ENCODE results near the gene FGF1.

FGF1 gene

DNA sequence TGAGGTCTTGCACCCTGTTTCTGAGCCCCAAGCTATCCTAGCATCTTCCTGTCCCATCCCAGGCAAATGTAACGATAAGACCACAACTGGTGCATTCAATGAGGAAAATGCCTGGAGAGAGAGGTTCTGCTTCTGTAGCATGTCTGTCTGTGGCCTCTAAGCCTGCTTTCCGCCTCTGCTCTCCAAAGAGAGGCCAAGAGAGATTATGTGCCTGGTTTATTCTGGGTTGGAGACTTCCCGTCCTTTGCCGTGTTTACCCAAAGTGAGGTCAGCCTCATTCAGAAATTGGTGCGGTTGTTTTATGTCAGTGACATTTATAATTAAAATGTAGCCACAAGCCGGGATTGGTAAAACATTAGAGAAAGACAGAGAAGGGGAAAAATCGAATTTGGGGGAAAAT lies 77.8 kb downstream of the FGF1 start:
- DNase-seq, result no peak

DNA sequence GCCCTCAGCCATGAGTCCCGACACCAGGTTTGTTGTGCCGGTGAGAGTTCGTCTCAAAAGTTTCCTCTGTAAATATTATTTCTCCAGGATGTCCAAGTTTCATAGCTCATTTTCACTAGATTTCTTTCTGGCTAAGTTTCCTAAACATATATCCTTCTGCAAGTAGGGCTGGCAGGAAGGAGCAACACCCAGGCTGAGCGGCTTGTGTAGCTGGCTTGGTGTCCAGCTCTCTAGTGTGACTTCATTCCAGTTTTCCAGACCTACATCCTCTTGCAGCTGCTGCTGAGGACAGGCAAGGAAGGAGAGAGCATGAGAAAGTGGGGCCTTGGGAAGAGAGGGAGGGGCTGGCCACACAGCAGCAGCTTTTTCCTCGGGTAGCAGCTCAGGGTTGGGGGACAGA lies 80.3 kb downstream of the FGF1 start:
- DNase-seq, result no peak

- DNase-seq, result no peak
Observed at GRCh38 chr5:142602720-142603245, 83.1 kb downstream of the FGF1 start.

GRCh38 chr5:142601432-142601831 lies 84.5 kb downstream of the FGF1 start:
- DNase-seq, result no peak

DNA sequence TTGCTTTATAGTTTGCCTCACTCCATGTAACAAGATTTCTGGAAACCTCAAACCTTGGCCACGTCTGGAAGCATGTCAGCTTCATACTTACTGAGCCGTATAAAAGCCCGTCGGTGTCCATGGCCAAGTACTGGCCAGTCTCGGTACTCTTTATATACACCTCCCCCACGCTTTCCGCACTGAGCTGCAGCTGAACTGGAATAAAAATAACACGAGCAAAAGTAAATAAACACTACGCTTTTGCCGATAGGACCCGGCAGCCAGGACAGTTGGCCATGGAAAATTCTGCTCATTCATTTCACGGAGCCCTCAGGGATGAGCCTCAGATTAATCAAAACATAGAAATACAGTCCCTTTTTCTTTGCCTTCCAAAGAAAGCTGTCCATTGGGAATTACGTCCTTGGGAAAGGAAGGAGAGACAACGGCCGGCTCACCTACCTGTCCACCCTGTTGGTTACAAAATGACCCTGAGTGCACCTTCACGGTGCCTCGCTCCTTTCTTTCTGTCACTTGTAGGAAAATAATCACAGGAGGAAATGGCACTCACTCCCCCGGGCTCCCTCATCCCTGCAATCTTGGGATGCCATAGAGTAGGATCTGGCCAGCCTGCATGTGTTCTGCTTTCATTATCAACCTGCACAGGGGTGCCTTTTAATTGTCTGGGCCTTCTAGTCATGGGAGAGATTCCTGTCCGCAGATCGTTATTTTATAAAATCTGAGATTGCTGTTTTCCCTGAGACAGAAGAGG lies 85.1 kb downstream of the FGF1 start:
- no peak for DNase-seq

GRCh38 chr5:142600092-142600491 lies 85.8 kb downstream of the FGF1 start:
- no peak for DNase-seq

DNA sequence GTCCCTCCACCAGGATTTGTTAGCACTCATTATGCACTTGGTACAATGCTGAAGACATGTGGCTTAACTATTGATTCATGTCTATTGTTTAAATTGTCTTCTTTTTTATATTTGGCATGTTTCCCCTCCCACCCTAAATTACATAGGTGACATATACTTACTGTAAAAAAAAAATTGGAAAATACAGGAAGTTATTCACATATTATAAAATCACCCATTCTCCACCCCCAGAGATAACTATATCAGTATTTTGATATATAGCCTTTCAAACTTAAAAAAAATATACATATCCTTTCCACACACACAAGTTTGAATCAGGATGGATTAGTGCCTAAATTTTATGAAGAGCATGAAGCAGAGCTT lies 87.6 kb downstream of the FGF1 start:
- no peak for DNase-seq

DNA sequence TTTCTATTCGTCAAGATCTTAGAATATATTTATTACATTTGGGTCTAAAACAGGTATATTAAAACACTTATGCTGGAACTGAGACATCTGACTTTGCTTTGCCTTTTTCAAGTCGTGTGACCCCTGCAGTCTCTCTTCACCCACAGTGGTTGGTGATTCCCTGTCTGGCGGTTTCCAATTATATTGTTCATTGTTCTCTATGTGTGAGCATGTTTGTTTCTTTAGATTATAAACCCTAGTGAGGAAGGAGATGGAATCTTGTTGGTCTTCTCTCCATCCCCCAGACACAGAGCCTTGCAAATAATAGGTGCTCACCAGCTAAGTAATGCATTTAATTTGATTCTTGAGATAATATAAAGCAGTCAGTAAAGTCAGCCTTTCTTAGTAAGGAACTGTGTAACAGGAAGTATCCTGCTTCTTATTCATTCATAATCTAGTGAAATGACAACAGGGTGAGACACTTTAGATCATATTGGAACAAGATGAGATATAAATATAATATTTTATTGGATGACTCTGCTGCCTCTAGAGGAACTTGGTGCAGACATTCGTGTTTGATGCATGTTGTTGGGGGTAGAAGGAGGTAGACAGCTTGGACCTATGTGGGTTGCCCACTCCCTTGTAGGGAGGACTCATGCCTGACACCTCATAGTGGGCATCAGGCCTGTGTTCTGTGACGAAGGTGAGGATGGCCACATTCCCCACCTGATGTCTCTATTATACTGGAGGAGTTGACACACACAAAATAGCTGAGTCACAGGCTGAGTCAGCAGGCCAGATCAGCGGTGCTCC lies 88.1 kb downstream of the FGF1 start:
- no peak for DNase-seq

DNA sequence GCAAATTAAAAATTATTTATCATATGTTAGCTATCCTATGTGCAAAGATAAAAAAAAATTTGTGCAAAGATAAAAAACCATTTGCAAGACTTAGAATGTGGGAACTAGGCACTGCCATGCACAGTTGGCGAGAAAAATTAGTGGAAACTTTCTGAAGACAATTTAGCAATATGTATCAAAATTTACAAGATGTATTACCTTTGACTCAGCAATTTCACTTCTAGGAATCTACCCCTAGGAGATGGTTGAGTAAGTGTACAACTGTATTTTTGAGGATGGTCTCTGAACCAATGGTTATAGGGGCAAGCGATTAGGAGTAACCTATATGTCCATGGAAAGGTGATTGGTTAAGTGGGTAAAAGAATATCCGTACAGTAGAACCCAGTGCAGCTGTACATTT lies 88.9 kb downstream of the FGF1 start:
- DNase-seq, result no peak

GRCh38 chr5:142592365-142592764 lies 93.5 kb downstream of the FGF1 start:
- DNase-seq, result no peak

DNA sequence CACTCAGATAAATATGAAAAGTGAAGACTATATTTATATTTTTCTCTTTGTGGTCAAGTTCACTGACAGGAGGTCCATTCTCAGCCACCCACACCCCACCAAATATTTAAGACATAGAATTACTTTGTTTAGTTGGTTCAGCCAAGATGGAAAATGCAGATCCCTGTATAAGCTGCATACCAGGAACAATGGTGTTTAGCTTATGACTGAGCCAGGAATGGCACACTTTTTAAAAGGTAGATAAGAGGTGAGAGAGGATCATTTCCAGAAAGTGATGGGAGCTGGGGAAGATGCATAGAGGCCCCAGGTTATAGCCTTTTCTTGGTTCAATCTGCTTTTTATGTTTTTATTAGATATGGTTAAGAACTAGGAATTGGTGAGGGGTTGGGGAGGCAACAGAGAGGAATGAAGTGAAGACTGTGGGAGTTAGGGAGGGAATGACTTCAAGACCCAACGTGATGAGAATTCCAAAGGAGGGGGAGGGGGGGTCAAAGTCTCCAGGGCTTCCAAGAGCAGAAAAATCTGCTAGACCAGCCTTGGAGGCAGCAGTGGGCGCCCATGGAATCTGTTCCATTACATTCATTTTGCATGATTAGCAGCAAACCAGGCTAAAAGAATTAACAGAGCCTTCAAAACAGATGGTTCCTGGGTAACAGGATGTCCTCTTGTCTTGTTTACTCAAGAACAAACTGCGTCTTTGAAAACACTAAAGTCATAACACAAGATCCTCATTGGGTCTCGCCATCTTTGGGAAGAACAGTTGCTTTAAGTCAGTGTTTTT lies 95.2 kb downstream of the FGF1 start:
- no peak for DNase-seq

- no peak for DNase-seq
Observed at GRCh38 chr5:142589720-142590119, 96.2 kb downstream of the FGF1 start.

DNA sequence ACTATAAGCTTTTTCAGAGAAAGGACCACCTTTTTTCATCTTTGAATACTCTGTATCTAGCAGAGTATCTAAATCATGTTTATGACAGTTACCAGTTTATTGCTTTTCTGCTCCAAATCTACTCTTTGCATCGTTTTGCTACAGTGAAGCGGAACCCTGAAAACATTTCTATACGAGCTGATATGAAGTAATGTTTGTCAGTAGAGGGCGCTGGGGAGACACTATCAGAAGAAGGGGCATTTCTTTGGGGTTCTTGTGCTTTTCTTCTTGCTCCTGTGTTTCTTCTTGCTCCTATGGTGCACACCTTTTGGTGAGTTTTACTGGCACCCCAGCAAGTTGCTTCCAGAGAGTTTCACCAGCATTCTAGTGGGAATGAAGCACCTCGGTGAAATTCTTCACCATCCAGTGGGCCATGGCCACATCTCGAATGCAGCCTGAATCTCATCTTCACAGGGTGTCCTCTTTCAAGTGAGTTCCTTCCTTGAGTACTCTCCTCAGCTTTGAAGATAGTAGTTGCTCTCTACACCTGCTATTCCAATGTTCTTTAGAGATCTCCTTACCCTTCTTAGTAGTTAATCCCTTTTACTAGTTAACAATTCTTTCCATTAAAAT lies 98.4 kb downstream of the FGF1 start:
- DNase-seq, result no peak

- no peak for DNase-seq
Observed at GRCh38 chr5:142586552-142586951, 99.3 kb downstream of the FGF1 start.

DNA sequence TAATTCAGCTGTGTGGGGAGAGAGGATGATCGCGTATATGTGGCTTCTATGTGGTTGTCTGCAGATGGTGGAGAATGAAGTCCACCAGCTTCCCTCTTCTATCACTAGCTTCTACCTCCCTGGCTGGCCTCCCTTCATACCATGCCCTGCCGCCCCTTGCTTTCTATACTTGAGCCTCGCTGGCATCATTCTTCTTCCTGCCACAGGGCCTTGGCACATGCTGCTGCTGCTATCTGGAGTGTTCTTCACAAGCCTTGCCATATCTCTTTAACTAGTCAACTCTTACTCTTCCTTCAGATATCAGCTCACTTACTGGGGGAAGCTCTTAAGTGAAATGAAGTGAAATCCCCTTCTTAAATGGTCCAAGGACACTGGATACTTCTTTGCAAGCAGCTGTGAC lies 100.4 kb downstream of the FGF1 start:
- DNase-seq, result no peak

DNA sequence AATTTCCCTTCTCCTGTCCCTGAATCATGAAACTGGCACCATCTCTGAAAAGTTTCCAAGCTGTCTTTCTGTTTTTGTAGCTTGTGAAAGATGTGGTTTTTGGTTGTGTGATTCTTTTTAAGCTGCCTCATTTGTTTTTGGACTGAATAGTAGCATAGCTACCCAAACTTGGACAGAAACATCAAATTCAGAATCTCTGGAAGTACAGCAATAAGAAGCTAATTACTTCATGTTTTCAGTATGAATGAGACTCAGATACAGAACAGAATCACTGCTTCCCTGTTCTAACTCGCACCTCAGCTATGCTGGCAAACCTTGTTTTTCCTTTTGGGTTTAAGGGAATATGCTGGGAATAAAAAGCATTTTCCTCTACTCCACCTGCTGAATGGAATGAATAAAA lies 101.0 kb downstream of the FGF1 start:
- no peak for DNase-seq

DNA sequence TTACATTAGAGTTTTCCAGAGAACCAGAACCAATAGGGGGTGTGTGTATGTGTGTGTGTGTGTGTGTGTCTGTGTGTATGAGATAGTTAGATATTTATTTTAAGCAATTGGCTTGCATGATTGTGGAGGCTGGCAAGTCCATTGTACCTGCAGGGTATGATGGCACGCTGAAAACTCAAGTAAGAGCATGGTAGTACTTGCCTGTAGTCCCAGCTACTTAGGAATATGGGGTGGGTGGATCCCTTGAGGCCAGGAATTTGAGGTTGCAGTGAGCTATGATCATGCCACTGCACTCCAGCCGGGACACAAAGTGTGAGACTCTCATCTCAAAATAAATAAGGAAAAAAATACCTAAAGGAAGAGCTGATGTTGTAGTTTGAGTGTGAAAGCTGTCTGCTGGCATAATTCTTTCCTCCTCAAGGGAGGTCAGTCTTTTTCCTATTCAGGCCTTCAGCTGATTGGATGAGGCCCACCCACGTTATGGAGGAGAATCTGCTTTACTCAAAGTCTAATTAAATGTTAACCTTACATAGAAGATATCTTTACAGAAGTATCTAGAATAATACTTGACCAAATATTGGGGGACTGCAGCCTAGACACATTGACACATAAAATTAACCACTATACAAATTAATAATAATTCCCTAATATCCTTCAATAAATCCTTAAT lies 107.6 kb downstream of the FGF1 start:
- no peak for DNase-seq

DNA sequence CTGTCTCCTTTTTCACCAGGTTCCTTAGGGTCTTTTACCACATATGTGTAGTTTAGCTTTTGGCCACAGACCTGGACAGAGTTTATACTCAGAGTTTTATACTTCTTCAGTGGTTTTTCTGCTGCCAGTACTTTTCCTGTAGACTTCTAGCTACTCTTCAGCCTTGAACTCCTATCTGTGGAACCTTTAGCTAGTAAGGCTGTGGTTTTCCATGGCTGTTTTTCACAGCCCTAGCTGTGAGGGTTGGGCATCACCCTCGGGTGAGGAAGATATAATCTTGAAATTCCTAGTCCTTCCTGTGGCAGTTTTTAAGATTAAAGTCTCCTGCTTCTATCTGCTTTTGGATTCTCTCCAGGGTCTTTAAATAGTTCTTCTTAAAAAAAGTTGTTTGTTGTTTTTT lies 109.1 kb downstream of the FGF1 start:
- DNase-seq, result no peak

GRCh38 chr5:142576303-142576702 lies 109.6 kb downstream of the FGF1 start:
- no peak for DNase-seq

DNA sequence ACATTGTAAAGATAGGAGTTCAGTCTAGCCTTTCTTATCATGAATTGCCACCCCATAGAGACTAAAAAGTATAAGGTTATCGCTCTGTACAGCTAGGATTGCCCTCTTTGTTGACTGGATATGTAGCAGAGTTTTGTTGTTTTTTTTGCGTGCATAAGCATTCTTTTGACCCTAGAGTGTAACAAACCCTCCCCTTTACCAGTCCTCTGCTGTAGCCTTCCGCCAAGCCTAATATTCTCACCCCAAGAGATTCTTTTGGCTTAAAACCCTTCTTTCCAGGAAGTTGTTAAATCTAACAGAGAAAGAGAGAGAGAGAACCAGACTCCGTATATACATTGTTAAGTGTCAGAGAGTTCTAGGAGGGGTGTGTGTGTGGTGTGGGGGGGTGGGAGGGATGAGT lies 113.9 kb downstream of the FGF1 start:
- DNase-seq, result no peak

- DNase-seq, result no peak
Observed at GRCh38 chr5:142571371-142571770, 114.5 kb downstream of the FGF1 start.

DNA sequence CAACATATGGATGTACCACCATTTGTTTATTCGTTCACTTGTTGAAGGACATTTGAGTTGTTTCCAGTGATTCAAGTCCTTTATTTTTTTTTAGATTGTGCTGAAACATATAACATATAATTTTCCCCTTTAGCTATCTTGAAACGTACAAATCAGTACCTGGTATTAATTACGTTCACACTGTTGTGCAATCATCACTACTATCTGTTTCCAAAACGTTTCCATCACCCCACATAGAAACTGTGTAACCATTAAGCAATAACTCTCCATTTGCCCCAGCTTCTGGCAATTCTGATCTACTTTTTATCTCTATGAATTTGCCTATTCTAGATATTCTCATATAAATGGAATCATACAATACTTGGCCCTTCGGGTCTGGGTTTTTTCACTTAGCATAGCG lies 116.0 kb downstream of the FGF1 start:
- no peak for DNase-seq

- DNase-seq, result no peak
Observed at GRCh38 chr5:142568996-142569335, 116.9 kb downstream of the FGF1 start.

All from cortex of kidney (tissue), 1 donor.